Esophagus squamous epithelium (tissue), 5 donors: ENCODE results near the gene ACHE. TPM values are rescaled to one million over a fixed set of nuclear protein-coding genes. Genes with fewer than 3 reads are reported as not detected.

Experiments used
- DNase-seq: peaks from one replicate; lab custom pipeline; 2025; lab: John Stamatoyannopoulos, UW
- H3K27ac ChIP-seq, 4 donors: fragments of 200-600 bp; sonication (generic); one replicate each; pipeline ENCODE4 v1.5.1; 2016 to 2019; ENCODE audit warnings: mild to moderate bottlenecking in 1 of 4
- H3K27me3 ChIP-seq, 4 donors: fragments of 200-600 bp; sonication (generic); 1 replicate in 3 of 4; 2 replicates in 1 of 4; pipeline versions ENCODE4 v1.5.1 to v1.6.0; 2017 to 2021; ENCODE audit warnings: antibody characterized with exemption in 1 of 4
- H3K36me3 ChIP-seq, 3 donors: fragments of 200-600 bp; sonication (generic); one replicate each; pipeline ENCODE4 v1.5.1; 2016 to 2019
- H3K4me1 ChIP-seq, 3 donors: fragments of 200-600 bp; sonication (generic); one replicate each; pipeline ENCODE4 v1.5.1; 2017 to 2019
- H3K4me3 ChIP-seq, 4 donors: fragments of 200-600 bp; sonication (generic); 1 replicate in 3 of 4; 2 replicates in 1 of 4; pipeline ENCODE4 v1.5.1; 2016 to 2019; ENCODE audit warnings: mild to moderate bottlenecking in 2 of 4, moderate library complexity in 1 of 4
- H3K9me3 ChIP-seq, 3 donors: fragments of 200-600 bp; sonication (generic); one replicate each; pipeline ENCODE4 v1.5.1; 2016 to 2019
- POLR2A ChIP-seq, 4 donors: fragments of 450-650 bp; IDR thresholded peaks; one replicate each; pipeline ENCODE4 v1.6.1; 2017; ENCODE audit warnings: antibody characterized with exemption in 4 of 4, mild to moderate bottlenecking in 4 of 4, moderate library complexity in 3 of 4
- WGBS, 2 donors: methylation state at CpG; one replicate each; pipeline ENCODE4 v1.1.5; 2018; 5-methylcytosine and 5-hydroxymethylcytosine counted together
- intact Hi-C: fragments of 100-400 bp; cut with DNase I; formaldehyde crosslinking; loops from one replicate; pipeline ENCODE4 v1.15.0; 2022
- total RNA-seq, 4 donors: library from RNA; depleted of rRNA; stranded (reverse); fragments of >200 nt; gene quantifications; one replicate each; pipeline ENCODE4 v1.1.0, GENCODE V29; 2016
- TF ChIP-seq, protein P1 (sequence below), 6 experiments: fragments of 450-650 bp in 4 of 6; fragments of 200-600 bp in 2 of 6; sonication (generic) in 2 of 6; IDR thresholded peaks; one replicate each; pipeline ENCODE4 v1.5.1; 2016 to 2019; ENCODE audit warnings: antibody characterized with exemption in 6 of 6, mild to moderate bottlenecking in 4 of 6, moderate library complexity in 4 of 6
- donor health status: DM: yes; HTN: yes; CAD: no.

The ACHE gene
- total RNA-seq, 4 donors from 2014 or later = 0.22 to 1.5 (median 1.3) TPM

DNA sequence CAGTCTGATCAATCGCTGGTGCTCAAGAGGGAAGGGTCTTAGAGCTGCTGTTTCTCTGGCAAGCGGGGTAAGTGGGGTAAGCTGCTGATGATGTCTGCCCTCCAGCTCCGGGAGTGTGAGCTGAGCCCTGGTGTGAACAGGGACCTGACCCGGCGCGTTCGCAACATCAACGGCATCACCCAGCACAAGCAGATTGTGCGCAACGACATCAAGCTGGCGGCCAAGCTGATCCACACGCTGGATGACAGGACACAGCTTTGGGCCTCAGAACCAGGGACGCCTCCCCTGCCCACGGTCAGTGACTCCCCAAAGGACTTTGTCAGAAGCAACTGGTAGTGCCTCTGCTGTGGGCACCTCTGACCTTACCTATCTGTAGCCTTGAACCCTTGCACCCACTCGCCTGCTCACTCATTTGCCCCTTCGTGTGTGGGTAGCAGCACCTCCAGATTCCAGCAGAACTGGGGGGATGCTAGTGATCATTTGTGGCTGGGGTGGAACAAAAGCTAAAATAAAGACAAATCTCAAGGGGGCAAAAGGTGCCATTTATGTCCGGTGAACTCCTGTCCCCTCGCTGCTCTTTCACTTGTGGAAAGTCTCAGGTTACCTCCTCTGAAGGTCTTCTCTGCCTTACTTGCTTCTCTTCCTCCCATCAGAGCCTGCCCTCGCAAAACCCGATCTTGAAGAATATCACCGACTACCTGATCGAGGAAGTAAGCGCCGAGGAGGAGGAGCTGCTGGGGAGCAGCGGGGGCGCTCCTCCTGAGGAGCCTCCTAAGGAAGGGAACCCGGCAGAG, 9.3 kb downstream of the ACHE start:
- Histone ChIP-seq H3K4me1 (peaks cover 30 to 46% (median 30%) of the 10 kb centered on the region in 3 donors), H3K4me3 (no peak overlapping the region), H3K36me3 (peaks cover 44 to 72% (median 70%) of the 10 kb centered on the region in 3 donors), H3K9me3 (no peaks in the 10 kb centered on the region), H3K27me3 (no peaks in the 10 kb centered on the region), H3K27ac (peak overlapping the region in 3 of 4 donors; percentile 9 to 99 (median 50))
- no peak for DNase-seq
- TF ChIP-seq POLR2A (IDR thresholded peaks at IDR 0.05) = no peak
- TF ChIP-seq, protein P1, sequence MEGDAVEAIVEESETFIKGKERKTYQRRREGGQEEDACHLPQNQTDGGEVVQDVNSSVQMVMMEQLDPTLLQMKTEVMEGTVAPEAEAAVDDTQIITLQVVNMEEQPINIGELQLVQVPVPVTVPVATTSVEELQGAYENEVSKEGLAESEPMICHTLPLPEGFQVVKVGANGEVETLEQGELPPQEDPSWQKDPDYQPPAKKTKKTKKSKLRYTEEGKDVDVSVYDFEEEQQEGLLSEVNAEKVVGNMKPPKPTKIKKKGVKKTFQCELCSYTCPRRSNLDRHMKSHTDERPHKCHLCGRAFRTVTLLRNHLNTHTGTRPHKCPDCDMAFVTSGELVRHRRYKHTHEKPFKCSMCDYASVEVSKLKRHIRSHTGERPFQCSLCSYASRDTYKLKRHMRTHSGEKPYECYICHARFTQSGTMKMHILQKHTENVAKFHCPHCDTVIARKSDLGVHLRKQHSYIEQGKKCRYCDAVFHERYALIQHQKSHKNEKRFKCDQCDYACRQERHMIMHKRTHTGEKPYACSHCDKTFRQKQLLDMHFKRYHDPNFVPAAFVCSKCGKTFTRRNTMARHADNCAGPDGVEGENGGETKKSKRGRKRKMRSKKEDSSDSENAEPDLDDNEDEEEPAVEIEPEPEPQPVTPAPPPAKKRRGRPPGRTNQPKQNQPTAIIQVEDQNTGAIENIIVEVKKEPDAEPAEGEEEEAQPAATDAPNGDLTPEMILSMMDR (IDR thresholded peaks at IDR 0.05) = no peak
- intact Hi-C loops = no loop called here
- 85 to 95% methylated on average over 5 to 12 of the region's 27 CpGs for WGBS, 2 donors

DNA sequence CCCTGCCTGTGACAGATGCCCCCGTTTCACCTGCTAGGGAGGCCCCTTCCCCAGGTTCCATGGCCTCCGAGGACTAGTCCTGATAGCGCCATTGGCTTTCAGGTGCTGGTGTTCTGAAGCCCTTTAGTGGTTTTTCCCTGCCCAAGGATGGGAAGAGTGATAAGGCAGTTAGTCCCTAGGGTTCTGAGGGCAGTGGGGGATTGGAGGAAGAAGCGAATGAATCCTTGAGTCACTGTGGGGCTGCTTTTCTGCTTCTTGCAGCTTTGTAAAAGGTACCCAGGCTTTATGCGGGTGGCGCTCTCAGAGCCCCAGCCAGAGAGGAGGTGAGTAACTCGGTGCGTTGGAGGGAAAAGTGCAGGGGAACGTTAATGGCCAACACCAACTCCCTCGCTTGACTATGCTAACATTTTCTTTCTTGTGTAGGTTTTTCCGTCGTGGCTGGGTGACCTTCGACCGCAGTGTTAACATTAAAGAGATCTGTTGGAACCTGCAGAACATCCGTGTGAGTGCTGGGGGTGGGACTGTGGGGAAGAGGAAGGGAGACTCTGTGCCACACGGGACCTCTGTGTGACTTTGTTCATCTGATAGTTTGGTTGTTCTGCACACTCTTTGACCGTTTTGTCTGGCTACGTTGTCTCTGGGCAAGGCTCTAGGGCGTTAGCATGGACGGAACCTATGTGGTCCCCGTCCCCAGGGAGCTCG, 10.1 kb downstream of the ACHE start:
- 64 to 82% methylated on average over 9 to 14 of the region's 22 CpGs for WGBS, 2 donors
- no peak for TF ChIP-seq POLR2A (IDR thresholded peaks at IDR 0.05)
- TF ChIP-seq, protein P1 (IDR thresholded peaks at IDR 0.05) = no peak
- intact Hi-C loops = no loop called here
- Histone ChIP-seq H3K27ac (peak overlapping the region in 1 of 4 donors; percentile 17), H3K27me3 (no peaks in the 10 kb centered on the region), H3K9me3 (no peaks in the 10 kb centered on the region), H3K4me1 (peaks cover 22 to 43% (median 23%) of the 10 kb centered on the region in 3 donors), H3K4me3 (no peak overlapping the region), H3K36me3 (peaks cover 45 to 79% (median 73%) of the 10 kb centered on the region in 3 donors)
- no peak for DNase-seq

DNA sequence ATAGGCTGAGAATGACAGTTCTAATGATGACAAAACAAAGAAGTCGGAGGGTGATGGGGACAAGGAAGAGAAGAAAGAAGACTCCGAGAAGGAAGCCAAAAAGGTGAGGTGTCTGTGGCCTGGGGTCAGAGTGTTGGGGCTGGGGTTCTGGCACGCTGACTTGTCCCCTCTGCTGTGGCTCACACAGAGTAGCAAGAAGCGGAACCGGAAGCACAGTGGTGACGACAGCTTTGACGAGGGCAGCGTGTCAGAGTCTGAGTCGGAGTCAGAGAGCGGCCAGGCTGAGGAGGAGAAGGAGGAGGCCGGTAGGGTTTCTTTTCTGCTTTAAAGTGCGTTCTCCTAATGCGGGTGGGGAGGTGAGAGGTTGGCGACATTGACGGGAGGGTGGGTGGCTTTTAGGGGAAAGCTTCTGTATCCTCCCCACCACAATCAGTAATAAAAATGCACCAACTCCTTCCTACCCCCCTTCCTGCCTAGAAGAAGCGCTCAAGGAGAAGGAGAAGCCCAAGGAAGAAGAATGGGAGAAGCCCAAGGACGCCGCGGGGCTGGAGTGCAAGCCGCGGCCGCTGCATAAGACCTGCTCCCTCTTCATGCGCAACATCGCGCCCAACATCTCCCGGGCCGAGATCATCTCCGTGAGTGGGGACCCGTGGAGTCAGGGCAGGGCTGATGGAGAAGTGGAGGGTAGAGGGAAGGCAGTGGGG, 10.8 kb downstream of the ACHE start:
- H3K9me3 ChIP-seq = no peaks in the 10 kb centered on the region
- WGBS, 2 donors = 87 to 88% methylated on average over 22 to 28 of the region's 29 CpGs
- intact Hi-C loops = no loop called here
- peaks cover 45 to 86% (median 73%) of the 10 kb centered on the region in 3 donors for H3K36me3 ChIP-seq
- TF ChIP-seq POLR2A (IDR thresholded peaks at IDR 0.05) = no peak
- TF ChIP-seq, protein P1 (IDR thresholded peaks at IDR 0.05) = no peak
- H3K27ac ChIP-seq = peak overlapping the region in 2 of 4 donors; percentile 17 to 22
- no peak for DNase-seq
- H3K4me3 ChIP-seq = no peak overlapping the region
- H3K4me1 ChIP-seq = peaks cover 21 to 42% (median 21%) of the 10 kb centered on the region in 3 donors
- no peaks in the 10 kb centered on the region for H3K27me3 ChIP-seq

DNA sequence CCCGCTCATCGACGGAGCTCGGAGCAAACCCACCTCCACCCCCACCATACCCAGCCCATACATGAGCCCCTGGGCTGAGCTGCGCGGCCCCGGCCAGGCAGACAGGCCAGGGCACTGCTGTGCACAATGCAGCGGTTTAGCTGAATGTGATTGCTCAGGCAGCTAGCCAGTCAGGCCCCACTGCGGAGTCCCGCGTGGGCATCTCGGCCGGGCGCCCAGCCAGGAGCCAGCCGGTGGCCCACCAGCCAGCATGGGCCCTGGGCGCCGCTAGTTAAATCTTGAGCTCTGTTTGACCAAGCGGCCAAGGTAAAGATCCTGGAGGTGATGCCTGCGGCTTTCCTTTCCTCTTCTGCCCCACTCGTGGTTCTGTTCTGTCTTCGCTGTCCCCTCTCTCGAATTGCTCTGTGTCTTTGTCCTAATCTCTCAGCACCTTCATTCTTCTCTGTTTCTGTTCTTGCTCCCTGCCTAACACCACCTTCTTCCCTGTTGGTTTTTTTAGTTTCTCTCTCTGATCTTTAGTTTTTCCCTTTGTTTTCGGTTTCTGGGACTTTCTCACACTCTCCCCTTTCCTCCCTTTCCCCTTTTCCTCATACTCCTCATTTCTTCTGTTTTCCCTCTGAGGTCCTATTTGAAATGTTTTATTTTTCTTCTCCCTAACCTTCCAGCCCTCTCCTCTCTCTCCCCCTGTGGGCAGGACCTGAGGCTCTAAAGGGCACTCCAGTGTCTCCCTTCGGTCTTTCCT, 12.7 kb downstream of the ACHE start:
- H3K36me3 ChIP-seq = peaks cover 45 to 100% (median 66%) of the 10 kb centered on the region in 3 donors
- H3K4me3 ChIP-seq = no peak overlapping the region
- peaks cover 7 to 43% (median 12%) of the 10 kb centered on the region in 3 donors for H3K4me1 ChIP-seq
- 89 to 93% methylated on average over 7 to 12 of the region's 24 CpGs for WGBS, 2 donors
- TF ChIP-seq, protein P1 (IDR thresholded peaks at IDR 0.05) = no peak
- TF ChIP-seq POLR2A (IDR thresholded peaks at IDR 0.05) = no peak
- no peak for DNase-seq
- no peak overlapping the region for H3K27ac ChIP-seq
- no peaks in the 10 kb centered on the region for H3K9me3 ChIP-seq
- no peaks in the 10 kb centered on the region for H3K27me3 ChIP-seq
- intact Hi-C loops = no loop called here
